Measurements from ENCODE around the gene HACD3. TPM values are rescaled to one million over a fixed set of nuclear protein-coding genes. Genes with fewer than 3 reads are reported as not detected.
A peak's percentile ranks its signal among the peaks of the same experiment; 100 is the strongest.

HACD3 gene
- total and polyA plus RNA-seq, 2 of the 13 experiments (the other 11 are each of a cell fraction or from before 2014, with no cell fraction given), result 73.6 to 161 TPM

DNA sequence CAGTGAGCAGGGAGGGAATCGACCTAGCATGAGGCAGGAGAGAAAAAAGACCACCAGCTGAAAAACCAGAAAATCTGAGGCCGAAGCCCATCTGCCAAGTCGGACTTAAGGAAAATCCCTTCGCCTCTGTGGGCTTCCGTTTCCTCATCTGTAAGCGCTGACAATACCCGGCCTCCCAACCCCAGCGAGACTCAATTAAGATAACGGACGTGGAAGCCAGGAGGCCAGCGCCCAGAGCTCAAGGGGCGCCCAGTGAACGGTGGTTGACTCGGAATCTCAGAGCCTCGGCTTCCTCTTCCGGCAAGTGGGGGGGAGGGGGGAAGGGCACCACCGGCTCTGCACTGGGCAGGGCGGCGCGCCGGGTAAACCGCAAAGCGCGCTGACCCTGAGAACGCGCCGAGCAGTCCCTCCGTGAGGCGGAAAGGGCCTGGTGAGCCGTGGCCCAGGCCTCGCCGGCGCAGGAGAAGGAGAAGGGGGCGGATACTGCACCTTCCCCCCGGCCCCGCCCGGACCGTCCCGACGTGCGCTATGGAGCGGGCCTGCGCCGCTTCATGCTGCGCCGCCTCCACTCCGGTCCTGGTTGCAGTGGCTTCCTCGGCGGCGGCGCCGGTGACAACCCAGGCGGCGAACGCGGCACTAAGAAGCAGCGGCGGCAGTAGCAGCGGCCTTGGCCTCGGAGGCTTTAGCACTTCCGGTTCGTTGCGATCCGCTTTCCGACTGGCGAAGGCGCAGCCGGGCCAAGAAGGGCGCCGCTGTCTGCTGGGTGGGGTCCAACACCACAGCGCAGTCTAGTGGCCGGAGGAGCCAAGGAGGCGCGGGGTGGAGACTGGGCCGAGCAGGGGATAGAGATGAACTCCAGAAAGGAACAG is 13.0 kb upstream of the HACD3 start, which contains the start of gene DPP8 (continued):
- TF ChIP-seq, protein P1, sequence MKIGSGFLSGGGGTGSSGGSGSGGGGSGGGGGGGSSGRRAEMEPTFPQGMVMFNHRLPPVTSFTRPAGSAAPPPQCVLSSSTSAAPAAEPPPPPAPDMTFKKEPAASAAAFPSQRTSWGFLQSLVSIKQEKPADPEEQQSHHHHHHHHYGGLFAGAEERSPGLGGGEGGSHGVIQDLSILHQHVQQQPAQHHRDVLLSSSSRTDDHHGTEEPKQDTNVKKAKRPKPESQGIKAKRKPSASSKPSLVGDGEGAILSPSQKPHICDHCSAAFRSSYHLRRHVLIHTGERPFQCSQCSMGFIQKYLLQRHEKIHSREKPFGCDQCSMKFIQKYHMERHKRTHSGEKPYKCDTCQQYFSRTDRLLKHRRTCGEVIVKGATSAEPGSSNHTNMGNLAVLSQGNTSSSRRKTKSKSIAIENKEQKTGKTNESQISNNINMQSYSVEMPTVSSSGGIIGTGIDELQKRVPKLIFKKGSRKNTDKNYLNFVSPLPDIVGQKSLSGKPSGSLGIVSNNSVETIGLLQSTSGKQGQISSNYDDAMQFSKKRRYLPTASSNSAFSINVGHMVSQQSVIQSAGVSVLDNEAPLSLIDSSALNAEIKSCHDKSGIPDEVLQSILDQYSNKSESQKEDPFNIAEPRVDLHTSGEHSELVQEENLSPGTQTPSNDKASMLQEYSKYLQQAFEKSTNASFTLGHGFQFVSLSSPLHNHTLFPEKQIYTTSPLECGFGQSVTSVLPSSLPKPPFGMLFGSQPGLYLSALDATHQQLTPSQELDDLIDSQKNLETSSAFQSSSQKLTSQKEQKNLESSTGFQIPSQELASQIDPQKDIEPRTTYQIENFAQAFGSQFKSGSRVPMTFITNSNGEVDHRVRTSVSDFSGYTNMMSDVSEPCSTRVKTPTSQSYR (CRISPR knock-in tag; IDR thresholded peaks at IDR 0.05; ENCODE audit: borderline replicate concordance), result peak; percentile 91
- TF ChIP-seq RBAK (CRISPR knock-in tag; IDR thresholded peaks at IDR 0.05), result no peak
- 0 out of 2 replicates have a peak, but pooled peaks have one; percentile 27 for TF ChIP-seq ZNF263 (CRISPR knock-in tag; IDR thresholded peaks at IDR 0.05)
- no peak for TF ChIP-seq PCBP2 (optimal IDR thresholded peaks at IDR 0.05; ENCODE audit: low read depth, low read length, poor library complexity, severe bottlenecking)
- TF ChIP-seq, protein P2, sequence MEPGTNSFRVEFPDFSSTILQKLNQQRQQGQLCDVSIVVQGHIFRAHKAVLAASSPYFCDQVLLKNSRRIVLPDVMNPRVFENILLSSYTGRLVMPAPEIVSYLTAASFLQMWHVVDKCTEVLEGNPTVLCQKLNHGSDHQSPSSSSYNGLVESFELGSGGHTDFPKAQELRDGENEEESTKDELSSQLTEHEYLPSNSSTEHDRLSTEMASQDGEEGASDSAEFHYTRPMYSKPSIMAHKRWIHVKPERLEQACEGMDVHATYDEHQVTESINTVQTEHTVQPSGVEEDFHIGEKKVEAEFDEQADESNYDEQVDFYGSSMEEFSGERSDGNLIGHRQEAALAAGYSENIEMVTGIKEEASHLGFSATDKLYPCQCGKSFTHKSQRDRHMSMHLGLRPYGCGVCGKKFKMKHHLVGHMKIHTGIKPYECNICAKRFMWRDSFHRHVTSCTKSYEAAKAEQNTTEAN (CRISPR knock-in tag; conservative IDR thresholded peaks at IDR 0.05), result 0 out of 2 replicates have a peak, but pooled peaks have one; percentile 31
- TF ChIP-seq, protein P3, sequence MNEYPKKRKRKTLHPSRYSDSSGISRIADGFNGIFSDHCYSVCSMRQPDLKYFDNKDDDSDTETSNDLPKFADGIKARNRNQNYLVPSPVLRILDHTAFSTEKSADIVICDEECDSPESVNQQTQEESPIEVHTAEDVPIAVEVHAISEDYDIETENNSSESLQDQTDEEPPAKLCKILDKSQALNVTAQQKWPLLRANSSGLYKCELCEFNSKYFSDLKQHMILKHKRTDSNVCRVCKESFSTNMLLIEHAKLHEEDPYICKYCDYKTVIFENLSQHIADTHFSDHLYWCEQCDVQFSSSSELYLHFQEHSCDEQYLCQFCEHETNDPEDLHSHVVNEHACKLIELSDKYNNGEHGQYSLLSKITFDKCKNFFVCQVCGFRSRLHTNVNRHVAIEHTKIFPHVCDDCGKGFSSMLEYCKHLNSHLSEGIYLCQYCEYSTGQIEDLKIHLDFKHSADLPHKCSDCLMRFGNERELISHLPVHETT (CRISPR knock-in tag; conservative IDR thresholded peaks at IDR 0.05), result peak; percentile 90; the same call in 1 of the 2 replicates
- no peak for TF ChIP-seq ZNF180 (CRISPR knock-in tag; IDR thresholded peaks at IDR 0.05; ENCODE audit: borderline replicate concordance, low read depth)
- TF ChIP-seq, protein P4, sequence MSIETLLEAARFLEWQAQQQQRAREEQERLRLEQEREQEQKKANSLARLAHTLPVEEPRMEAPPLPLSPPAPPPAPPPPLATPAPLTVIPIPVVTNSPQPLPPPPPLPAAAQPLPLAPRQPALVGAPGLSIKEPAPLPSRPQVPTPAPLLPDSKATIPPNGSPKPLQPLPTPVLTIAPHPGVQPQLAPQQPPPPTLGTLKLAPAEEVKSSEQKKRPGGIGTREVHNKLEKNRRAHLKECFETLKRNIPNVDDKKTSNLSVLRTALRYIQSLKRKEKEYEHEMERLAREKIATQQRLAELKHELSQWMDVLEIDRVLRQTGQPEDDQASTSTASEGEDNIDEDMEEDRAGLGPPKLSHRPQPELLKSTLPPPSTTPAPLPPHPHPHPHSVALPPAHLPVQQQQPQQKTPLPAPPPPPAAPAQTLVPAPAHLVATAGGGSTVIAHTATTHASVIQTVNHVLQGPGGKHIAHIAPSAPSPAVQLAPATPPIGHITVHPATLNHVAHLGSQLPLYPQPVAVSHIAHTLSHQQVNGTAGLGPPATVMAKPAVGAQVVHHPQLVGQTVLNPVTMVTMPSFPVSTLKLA (IDR thresholded peaks at IDR 0.05), result no peak
- TF ChIP-seq YEATS4 (CRISPR knock-in tag; IDR thresholded peaks at IDR 0.05; ENCODE audit: borderline replicate concordance), result peak; percentile 94
- no peak; the same call in 1 of the 2 replicates for TF ChIP-seq ATF1 (CRISPR knock-in tag; IDR thresholded peaks at IDR 0.05)
- TF ChIP-seq TRIM24 (CRISPR knock-in tag; IDR thresholded peaks at IDR 0.05), result no peak
- peak; percentile 68 for TF ChIP-seq TAF15 (IDR thresholded peaks at IDR 0.05; ENCODE audit: low read depth, low read length, poor library complexity, severe bottlenecking)
- TF ChIP-seq, protein P5, sequence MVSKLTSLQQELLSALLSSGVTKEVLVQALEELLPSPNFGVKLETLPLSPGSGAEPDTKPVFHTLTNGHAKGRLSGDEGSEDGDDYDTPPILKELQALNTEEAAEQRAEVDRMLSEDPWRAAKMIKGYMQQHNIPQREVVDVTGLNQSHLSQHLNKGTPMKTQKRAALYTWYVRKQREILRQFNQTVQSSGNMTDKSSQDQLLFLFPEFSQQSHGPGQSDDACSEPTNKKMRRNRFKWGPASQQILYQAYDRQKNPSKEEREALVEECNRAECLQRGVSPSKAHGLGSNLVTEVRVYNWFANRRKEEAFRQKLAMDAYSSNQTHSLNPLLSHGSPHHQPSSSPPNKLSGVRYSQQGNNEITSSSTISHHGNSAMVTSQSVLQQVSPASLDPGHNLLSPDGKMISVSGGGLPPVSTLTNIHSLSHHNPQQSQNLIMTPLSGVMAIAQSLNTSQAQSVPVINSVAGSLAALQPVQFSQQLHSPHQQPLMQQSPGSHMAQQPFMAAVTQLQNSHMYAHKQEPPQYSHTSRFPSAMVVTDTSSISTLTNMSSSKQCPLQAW (CRISPR knock-in tag; IDR thresholded peaks at IDR 0.05), result peak; percentile 91
- TF ChIP-seq NFKB2 (CRISPR knock-in tag; IDR thresholded peaks at IDR 0.05; ENCODE audit: borderline replicate concordance), result peak; percentile 70; the same call in 1 of the 2 replicates
- no peak; the same call in 1 of the 2 replicates for TF ChIP-seq EHMT2 (IDR thresholded peaks at IDR 0.05; ENCODE audit: borderline replicate concordance, low read depth, low read length)
- TF ChIP-seq, protein P6, sequence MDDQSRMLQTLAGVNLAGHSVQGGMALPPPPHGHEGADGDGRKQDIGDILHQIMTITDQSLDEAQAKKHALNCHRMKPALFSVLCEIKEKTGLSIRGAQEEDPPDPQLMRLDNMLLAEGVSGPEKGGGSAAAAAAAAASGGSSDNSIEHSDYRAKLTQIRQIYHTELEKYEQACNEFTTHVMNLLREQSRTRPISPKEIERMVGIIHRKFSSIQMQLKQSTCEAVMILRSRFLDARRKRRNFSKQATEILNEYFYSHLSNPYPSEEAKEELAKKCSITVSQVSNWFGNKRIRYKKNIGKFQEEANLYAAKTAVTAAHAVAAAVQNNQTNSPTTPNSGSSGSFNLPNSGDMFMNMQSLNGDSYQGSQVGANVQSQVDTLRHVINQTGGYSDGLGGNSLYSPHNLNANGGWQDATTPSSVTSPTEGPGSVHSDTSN (CRISPR knock-in tag; IDR thresholded peaks at IDR 0.05; ENCODE audit: borderline replicate concordance), result 0 out of 2 replicates have a peak, but pooled peaks have one; percentile 25
- TF ChIP-seq ZNF737 (CRISPR knock-in tag; IDR thresholded peaks at IDR 0.05; ENCODE audit: borderline replicate concordance), result no peak

Measured in HepG2 (cell line).